ENCODE data around the gene LINGO1. TPM values are rescaled to one million over a fixed set of nuclear protein-coding genes. Genes with fewer than 3 reads are reported as not detected.

Gene LINGO1
- polyA plus RNA-seq, 3 donors, result not detected

DNA sequence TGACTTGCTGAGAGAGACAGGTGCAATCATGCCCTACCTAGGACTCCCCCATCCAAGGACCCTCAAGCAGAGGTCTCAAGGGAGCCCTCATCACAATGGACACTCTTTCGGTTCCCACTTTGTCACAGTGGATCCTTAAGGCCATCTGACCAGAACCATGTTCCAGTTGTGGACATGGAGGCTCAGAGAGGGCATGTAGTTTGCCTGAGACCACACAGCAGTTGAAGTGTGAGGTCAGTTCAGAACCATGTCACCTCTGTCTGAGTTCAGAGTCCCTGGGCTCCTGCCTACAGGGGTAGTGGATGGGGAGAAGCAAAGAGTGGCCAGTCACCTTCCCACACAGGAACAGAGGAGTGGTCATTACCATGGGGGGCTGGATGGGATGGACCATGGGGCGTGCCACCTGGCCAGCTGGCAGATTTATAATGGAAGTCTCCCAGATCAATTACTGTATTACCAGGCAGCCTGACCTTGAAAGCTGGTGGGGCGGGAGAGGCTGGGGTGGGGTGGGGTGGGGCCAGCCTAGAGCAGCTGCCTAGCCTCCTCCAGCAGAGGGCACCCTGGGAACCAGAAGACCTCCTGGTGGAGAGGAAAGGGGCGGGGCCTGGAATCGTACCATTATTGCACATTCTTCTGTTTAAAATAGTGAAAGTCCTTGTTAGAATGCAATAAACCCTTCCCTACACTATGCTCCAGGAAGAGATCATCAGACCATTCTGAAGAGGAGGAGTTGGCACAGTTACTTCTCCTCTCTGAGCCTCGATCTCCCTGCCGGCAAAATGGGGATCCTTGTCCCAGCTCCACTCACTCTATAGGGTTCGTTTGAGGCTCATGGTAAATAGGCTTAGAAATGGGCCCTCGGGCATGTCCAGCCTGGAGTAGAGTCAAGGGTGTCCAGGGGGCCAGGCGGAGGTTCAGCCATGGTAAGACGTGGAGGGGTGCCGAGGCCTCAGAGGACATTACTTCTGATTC lies 26.9 kb upstream of the LINGO1 start:
- no peak overlapping the region for H3K4me3 ChIP-seq (replicated peaks in 1 of 3; ENCODE audit: low read depth in 2 of 3, low read length in 3 of 3)
- no peak for DNase-seq
- 100% methylated on average over 4 of the region's 12 CpGs for WGBS (ENCODE audit: insufficient coverage)

DNA sequence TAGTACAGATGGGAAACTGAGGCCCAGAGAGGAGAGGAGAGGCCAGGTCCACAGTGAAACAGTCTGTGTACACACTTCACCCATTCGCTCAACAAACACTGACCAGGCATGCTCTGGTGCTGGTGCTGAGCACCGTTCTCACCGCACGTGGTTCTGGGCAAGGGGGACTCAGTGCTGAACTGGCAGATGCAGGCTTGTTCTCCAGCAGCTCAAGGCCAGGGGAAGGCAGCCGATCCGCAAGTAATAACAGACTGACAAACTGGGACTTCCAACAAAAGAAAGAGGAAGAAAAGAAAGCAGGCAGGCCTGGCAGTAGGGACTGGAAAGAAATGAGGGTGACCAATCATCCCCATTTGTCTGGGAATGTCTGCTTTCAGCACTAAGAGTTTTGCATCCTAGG lies 25.6 kb upstream of the LINGO1 start:
- H3K4me1 ChIP-seq (ENCODE audit: control insufficient read depth in 1 of 2, insufficient read depth in 2 of 2, low read length in 2 of 2), result peaks cover 0 to 8% of the 10 kb centered on the region in 2 donors
- no peak overlapping the region for H3K9ac ChIP-seq (ENCODE audit: insufficient read depth, low read length, poor library complexity, severe bottlenecking)
- no peak overlapping the region for H3K4me3 ChIP-seq (replicated peaks in 1 of 3; ENCODE audit: low read depth in 2 of 3, low read length in 3 of 3)
- Mint-ChIP-seq H3K27ac (no peak overlapping the region), H3K4me3 (no peak overlapping the region), H3K27me3 (ENCODE audit: low read depth in 3 of 3) (peaks cover 9 to 16% (median 11%) of the 10 kb centered on the region in 3 donors), H3K4me1 (peaks cover 16% of the 10 kb centered on the region), H3K36me3 (no peaks in the 10 kb centered on the region), H3K9me3 (peaks cover 3 to 8% (median 5%) of the 10 kb centered on the region in 7 donors)
- H4K20me1 ChIP-seq (ENCODE audit: insufficient read depth, low read length), result no peaks in the 10 kb centered on the region
- no peak overlapping the region for H3K27ac ChIP-seq (ENCODE audit: low read depth in 1 of 2, low read length in 2 of 2)
- no peaks in the 10 kb centered on the region for H3K79me2 ChIP-seq (ENCODE audit: insufficient read depth, low read length)
- peaks cover 0 to 7% of the 10 kb centered on the region in 2 donors for H3K9me3 ChIP-seq (replicated peaks in 1 of 2; ENCODE audit: control insufficient read depth in 1 of 2, insufficient read depth in 1 of 2, low read length in 2 of 2)
- peaks cover 0 to 3% of the 10 kb centered on the region in 2 donors for H3K27me3 ChIP-seq (ENCODE audit: control insufficient read depth in 2 of 2, insufficient read depth in 2 of 2, low read length in 2 of 2)
- intact Hi-C loops (cut with micrococcal nuclease), result no loop called here
- H3K36me3 ChIP-seq (replicated peaks in 1 of 2; ENCODE audit: control insufficient read depth in 1 of 2, insufficient read depth in 2 of 2, low read length in 2 of 2), result no peaks in the 10 kb centered on the region
- 92% methylated on average over 6 of the region's 6 CpGs for WGBS (ENCODE audit: insufficient coverage)
- H3K4me2 ChIP-seq (replicated peaks; ENCODE audit: extremely low read depth, low read length, poor library complexity, severe bottlenecking), result no peak overlapping the region
- H2AFZ ChIP-seq (ENCODE audit: insufficient read depth, low read depth, low read length, poor library complexity, severe bottlenecking), result no peak overlapping the region
- DNase-seq, result no peak
- TF ChIP-seq, protein P1, sequence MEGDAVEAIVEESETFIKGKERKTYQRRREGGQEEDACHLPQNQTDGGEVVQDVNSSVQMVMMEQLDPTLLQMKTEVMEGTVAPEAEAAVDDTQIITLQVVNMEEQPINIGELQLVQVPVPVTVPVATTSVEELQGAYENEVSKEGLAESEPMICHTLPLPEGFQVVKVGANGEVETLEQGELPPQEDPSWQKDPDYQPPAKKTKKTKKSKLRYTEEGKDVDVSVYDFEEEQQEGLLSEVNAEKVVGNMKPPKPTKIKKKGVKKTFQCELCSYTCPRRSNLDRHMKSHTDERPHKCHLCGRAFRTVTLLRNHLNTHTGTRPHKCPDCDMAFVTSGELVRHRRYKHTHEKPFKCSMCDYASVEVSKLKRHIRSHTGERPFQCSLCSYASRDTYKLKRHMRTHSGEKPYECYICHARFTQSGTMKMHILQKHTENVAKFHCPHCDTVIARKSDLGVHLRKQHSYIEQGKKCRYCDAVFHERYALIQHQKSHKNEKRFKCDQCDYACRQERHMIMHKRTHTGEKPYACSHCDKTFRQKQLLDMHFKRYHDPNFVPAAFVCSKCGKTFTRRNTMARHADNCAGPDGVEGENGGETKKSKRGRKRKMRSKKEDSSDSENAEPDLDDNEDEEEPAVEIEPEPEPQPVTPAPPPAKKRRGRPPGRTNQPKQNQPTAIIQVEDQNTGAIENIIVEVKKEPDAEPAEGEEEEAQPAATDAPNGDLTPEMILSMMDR (IDR thresholded peaks at IDR 0.05), result no peak

More for the DNA sequence above, 26.9 kb upstream of the LINGO1 start:
- intact Hi-C loops (cut with micrococcal nuclease), result no loop called here
- H3K9ac ChIP-seq (ENCODE audit: insufficient read depth, low read length, poor library complexity, severe bottlenecking), result no peak overlapping the region
- Mint-ChIP-seq H3K27me3 (ENCODE audit: low read depth in 3 of 3) (peaks cover 3 to 13% (median 11%) of the 10 kb centered on the region in 3 donors), H3K4me3 (no peak overlapping the region), H3K36me3 (no peaks in the 10 kb centered on the region), H3K9me3 (no peaks in the 10 kb centered on the region), H3K4me1 (peaks cover 16% of the 10 kb centered on the region), H3K27ac (no peak overlapping the region)
- H2AFZ ChIP-seq (ENCODE audit: insufficient read depth, low read depth, low read length, poor library complexity, severe bottlenecking), result no peak overlapping the region
- H3K4me1 ChIP-seq (ENCODE audit: control insufficient read depth in 1 of 2, insufficient read depth in 2 of 2, low read length in 2 of 2), result peaks cover 0 to 8% of the 10 kb centered on the region in 2 donors
- H3K9me3 ChIP-seq (replicated peaks in 1 of 2; ENCODE audit: control insufficient read depth in 1 of 2, insufficient read depth in 1 of 2, low read length in 2 of 2), result no peaks in the 10 kb centered on the region
- no peaks in the 10 kb centered on the region for H3K36me3 ChIP-seq (replicated peaks in 1 of 2; ENCODE audit: control insufficient read depth in 1 of 2, insufficient read depth in 2 of 2, low read length in 2 of 2)
- no peak overlapping the region for H3K4me2 ChIP-seq (replicated peaks; ENCODE audit: extremely low read depth, low read length, poor library complexity, severe bottlenecking)
- peaks cover 0 to 3% of the 10 kb centered on the region in 2 donors for H3K27me3 ChIP-seq (ENCODE audit: control insufficient read depth in 2 of 2, insufficient read depth in 2 of 2, low read length in 2 of 2)
- no peak overlapping the region for H3K27ac ChIP-seq (ENCODE audit: low read depth in 1 of 2, low read length in 2 of 2)
- no peaks in the 10 kb centered on the region for H3K79me2 ChIP-seq (ENCODE audit: insufficient read depth, low read length)
- H4K20me1 ChIP-seq (ENCODE audit: insufficient read depth, low read length), result no peaks in the 10 kb centered on the region
- TF ChIP-seq, protein P1 (IDR thresholded peaks at IDR 0.05), result no peak

All from CD14-positive monocyte (primary cell).